ENCODE data around the gene SUSD4. TPM values are rescaled to one million over a fixed set of nuclear protein-coding genes. Genes with fewer than 3 reads are reported as not detected.

Gene SUSD4
- total RNA-seq, 1 experiment from 2014 or later: 3.5 TPM

DNA sequence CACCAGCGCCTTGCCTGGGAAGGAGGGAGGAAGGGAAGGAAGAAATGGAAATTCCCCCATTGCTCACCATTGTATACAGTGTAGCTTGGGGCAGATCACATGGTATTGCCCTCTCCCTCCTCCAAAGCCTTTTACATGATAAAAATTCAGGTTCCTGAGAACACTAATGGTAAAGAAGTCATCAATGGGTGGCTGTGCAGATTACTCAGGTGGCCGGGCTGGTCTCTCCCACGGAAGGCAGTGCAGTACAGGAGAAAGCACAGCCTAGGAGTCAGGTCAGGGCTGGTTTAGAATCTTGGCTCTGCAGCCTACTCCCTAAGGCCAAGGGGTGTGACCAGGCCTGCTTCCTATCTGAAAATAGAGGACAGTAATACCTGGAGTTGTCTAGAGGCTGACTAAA lies 107.9 kb downstream of the SUSD4 start:
- H3K23ac ChIP-seq (ENCODE audit: insufficient read length, low read depth, low read length): no peak overlapping the region
- no peaks in the 10 kb centered on the region for H3K27me3 ChIP-seq (ENCODE audit: insufficient read depth, low read length)
- no peak overlapping the region for H3K18ac ChIP-seq (ENCODE audit: insufficient read length, low read depth, low read length)
- H2BK20ac ChIP-seq (ENCODE audit: low read depth, low read length, poor library complexity, severe bottlenecking): no peak overlapping the region
- H3K4me3 Mint-ChIP-seq: no peak overlapping the region
- H3K4me1 ChIP-seq (ENCODE audit: insufficient read depth, low read length): peaks cover 3% of the 10 kb centered on the region; the same call in 1 of the 2 replicates
- no peaks in the 10 kb centered on the region for H3K79me2 ChIP-seq (ENCODE audit: insufficient read depth, low read length)
- TF ChIP-seq, protein P1, sequence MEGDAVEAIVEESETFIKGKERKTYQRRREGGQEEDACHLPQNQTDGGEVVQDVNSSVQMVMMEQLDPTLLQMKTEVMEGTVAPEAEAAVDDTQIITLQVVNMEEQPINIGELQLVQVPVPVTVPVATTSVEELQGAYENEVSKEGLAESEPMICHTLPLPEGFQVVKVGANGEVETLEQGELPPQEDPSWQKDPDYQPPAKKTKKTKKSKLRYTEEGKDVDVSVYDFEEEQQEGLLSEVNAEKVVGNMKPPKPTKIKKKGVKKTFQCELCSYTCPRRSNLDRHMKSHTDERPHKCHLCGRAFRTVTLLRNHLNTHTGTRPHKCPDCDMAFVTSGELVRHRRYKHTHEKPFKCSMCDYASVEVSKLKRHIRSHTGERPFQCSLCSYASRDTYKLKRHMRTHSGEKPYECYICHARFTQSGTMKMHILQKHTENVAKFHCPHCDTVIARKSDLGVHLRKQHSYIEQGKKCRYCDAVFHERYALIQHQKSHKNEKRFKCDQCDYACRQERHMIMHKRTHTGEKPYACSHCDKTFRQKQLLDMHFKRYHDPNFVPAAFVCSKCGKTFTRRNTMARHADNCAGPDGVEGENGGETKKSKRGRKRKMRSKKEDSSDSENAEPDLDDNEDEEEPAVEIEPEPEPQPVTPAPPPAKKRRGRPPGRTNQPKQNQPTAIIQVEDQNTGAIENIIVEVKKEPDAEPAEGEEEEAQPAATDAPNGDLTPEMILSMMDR (conservative IDR thresholded peaks at IDR 0.05): no peak
- no peak overlapping the region for H3K9ac ChIP-seq (ENCODE audit: extremely low read depth, insufficient read length, low read length)
- no peak overlapping the region for H4K8ac ChIP-seq (replicated peaks; ENCODE audit: insufficient read length, low read depth, low read length)
- no peaks in the 10 kb centered on the region for H3K9me3 ChIP-seq (ENCODE audit: control insufficient read depth, low read depth, low read length)
- no peak overlapping the region for H4K91ac ChIP-seq (ENCODE audit: insufficient read length, low read depth, low read length)
- peaks cover 16 to 17% of the 10 kb centered on the region in 2 experiments for H3K4me1 Mint-ChIP-seq
- no peaks in the 10 kb centered on the region for H3K36me3 Mint-ChIP-seq (ENCODE audit: insufficient read depth in 1 of 3, low read depth in 3 of 3)
- H2BK5ac ChIP-seq (ENCODE audit: insufficient read length, low read length): no peak overlapping the region
- H3K79me1 ChIP-seq (ENCODE audit: insufficient read depth, low read depth, low read length, poor library complexity, severe bottlenecking): no peaks in the 10 kb centered on the region
- H3K14ac ChIP-seq (ENCODE audit: insufficient read depth, low read length): no peak overlapping the region
- H3K27ac ChIP-seq (ENCODE audit: insufficient read length, low read depth, low read length): no peak overlapping the region
- peaks cover 2% of the 10 kb centered on the region for H3K27me3 Mint-ChIP-seq (ENCODE audit: low read depth)
- H2AK5ac ChIP-seq (ENCODE audit: insufficient read length, low read length): no peak overlapping the region
- no peak overlapping the region for H2BK120ac ChIP-seq (ENCODE audit: low read depth, low read length, poor library complexity, severe bottlenecking)
- H3K27ac Mint-ChIP-seq: no peak overlapping the region; a peak in 1 of 7 replicates
- H3K4ac ChIP-seq (ENCODE audit: low read depth, low read length): no peak overlapping the region
- H2AFZ ChIP-seq (ENCODE audit: low read length): no peak overlapping the region
- H3K23me2 ChIP-seq (ENCODE audit: insufficient read length, low read depth, low read length, poor library complexity, severe bottlenecking): no peaks in the 10 kb centered on the region
- H2BK15ac ChIP-seq (ENCODE audit: low read depth, low read length): no peak overlapping the region
- no peak overlapping the region for H3K56ac ChIP-seq (ENCODE audit: insufficient read length, low read depth, low read length)
- no peak overlapping the region for H3K4me2 ChIP-seq (ENCODE audit: insufficient read depth, insufficient read length, low read length)
- DNase-seq: no peak
- WGBS (ENCODE audit: extremely low coverage, insufficient read length, low lambda C conversion rate): no CpG with 5 or more reads among the region's 3 CpGs
- H3K9me3 Mint-ChIP-seq: no peaks in the 10 kb centered on the region
- no peak overlapping the region for H2BK12ac ChIP-seq (ENCODE audit: insufficient read length, low read depth, low read length)
- H4K5ac ChIP-seq (ENCODE audit: insufficient read length, low read depth, low read length): no peak overlapping the region
- H3T11ph ChIP-seq (ENCODE audit: low read length): no peak overlapping the region
- no peaks in the 10 kb centered on the region for H4K20me1 ChIP-seq (ENCODE audit: control insufficient read depth, insufficient read depth, insufficient read length)
